Activated CD4-positive, alpha-beta T cell treated with anti-CD3 and anti-CD28 coated beads, Interleukin-2, amount 50 U/mL, for 24 hours (primary cell): ENCODE data around the gene DDX24.

Source experiments
- DNase-seq, 2 donors: peaks; one replicate each; pipeline ENCODE4 v3.0.0-alpha.2; 2020; ENCODE audit warnings: low read depth in 1 of 2, low spot score in 1 of 2

Gene DDX24, protein sequence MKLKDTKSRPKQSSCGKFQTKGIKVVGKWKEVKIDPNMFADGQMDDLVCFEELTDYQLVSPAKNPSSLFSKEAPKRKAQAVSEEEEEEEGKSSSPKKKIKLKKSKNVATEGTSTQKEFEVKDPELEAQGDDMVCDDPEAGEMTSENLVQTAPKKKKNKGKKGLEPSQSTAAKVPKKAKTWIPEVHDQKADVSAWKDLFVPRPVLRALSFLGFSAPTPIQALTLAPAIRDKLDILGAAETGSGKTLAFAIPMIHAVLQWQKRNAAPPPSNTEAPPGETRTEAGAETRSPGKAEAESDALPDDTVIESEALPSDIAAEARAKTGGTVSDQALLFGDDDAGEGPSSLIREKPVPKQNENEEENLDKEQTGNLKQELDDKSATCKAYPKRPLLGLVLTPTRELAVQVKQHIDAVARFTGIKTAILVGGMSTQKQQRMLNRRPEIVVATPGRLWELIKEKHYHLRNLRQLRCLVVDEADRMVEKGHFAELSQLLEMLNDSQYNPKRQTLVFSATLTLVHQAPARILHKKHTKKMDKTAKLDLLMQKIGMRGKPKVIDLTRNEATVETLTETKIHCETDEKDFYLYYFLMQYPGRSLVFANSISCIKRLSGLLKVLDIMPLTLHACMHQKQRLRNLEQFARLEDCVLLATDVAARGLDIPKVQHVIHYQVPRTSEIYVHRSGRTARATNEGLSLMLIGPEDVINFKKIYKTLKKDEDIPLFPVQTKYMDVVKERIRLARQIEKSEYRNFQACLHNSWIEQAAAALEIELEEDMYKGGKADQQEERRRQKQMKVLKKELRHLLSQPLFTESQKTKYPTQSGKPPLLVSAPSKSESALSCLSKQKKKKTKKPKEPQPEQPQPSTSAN

GRCh38 chr14:94080621-94081385 is at the start of gene DDX24, which contains the start of gene IFI27L1:
TSS of gene DDX24 (minus strand) at chr14:94081202. CDS start at chr14:94079742, 1,460 bp downstream.
TSS of gene IFI27L1 (plus strand) at chr14:94081310. CDS start at chr14:94096938, 15,628 bp downstream.
- DNase-seq: peak; percentile 90 to 93

GRCh38 chr14:94129758-94130414 is 48.9 kb upstream of the DDX24 start:
- DNase-seq: peak in 1 of 2 donors; percentile 21

GRCh38 chr14:94129111-94129757 is 48.2 kb upstream of the DDX24 start, which contains the start of gene IFI27L2:
TSS of gene IFI27L2 (minus strand) at chr14:94129604. CDS start at chr14:94129564, 40 bp downstream.
- peak; percentile 27 to 55 for DNase-seq

- no peak for DNase-seq
Observed at GRCh38 chr14:94128216-94128839, 47.3 kb upstream of the DDX24 start.

DNA sequence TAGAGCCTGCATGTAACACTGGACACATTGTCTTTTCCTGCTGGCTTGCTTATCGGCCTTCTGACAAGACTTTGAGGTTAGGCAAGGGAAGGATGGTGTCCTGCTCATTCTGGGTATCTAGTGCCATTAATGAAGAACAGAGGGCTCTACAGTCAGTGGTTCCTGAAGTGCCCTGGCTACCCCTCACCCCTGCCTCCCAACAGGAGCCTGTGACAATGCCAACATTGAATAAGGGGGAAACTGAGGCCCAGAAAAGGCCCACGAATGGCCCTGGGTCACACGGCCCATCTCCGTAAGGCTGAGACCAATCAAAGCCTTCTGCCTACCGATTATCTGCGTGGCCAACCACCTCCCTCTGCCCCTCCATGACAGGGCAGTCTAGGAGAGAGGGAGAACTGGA is 46.3 kb upstream of the DDX24 start:
- no peak for DNase-seq

DNA sequence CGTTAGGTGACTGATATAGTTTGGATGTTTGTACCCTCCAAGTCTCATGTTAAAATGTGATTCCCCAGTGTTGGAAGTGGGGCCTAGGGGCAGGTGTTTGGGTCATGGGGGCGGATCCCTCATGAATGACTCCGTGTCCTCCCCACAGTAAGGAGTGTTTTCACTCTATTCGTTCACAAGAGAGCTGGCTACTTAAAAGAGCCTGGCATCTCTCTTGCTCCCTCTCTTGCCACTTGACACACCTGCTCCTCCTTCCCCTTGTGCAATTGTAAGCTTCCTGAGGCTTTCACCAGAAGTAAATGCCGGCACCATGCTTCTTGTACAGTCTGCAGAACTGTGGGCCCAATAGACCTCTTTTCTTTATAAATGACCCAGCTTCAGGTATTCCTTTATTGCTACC is 45.8 kb upstream of the DDX24 start:
- no peak for DNase-seq

DNA sequence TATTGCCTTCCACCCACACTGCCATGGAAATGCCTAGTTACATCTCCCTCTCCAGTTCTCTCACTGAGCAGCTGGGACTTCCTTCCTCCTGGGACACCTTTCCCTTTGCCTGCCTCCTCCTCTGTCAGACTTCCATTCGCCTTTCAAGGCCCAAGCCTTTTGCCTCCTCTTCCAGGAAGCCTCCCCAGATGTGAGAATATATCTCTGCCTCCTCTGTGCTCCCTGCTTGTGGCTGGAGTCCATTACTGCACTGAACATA is 45.3 kb upstream of the DDX24 start:
- DNase-seq: no peak

DNA sequence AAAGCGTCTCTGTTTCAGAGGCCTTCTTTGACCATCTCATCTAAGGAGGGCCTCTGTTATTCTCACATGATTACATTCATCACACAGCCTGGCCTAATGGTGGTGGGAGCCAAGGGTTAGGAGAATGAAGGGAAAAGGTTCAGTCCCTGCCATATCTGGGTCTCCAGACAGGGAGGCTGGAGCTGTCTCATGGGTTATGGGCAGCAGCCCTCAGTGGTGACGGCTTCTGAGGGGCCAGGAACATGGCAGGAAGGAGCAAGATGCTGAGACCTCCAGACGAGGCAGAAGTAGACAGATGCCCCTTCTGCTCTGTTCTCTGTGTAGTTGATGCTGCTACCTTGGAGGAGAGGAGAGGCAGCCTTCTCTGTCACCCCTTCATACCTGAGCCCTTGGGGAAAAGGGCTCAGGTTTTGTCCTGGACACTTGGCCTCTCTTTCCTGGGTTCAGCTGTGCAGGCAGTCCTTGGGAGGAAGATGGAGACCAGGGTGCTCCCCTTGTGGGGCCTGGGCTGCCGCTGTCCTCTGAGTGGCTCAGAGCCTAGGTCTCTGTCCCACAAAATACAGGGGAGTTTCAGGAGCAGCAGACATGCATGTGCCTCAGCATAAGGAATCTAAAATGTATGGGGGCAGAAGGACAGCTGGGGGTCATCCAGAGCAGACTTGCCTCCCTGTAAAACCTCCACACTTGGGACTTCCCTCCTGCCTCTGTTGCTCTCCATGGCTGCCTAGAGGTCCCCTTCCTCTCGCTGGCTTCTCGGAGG is 44.8 kb upstream of the DDX24 start:
- DNase-seq: no peak

GRCh38 chr14:94124582-94125377 is 43.8 kb upstream of the DDX24 start:
- no peak for DNase-seq

- no peak for DNase-seq
Observed at GRCh38 chr14:94123868-94124267, 42.9 kb upstream of the DDX24 start.

DNA sequence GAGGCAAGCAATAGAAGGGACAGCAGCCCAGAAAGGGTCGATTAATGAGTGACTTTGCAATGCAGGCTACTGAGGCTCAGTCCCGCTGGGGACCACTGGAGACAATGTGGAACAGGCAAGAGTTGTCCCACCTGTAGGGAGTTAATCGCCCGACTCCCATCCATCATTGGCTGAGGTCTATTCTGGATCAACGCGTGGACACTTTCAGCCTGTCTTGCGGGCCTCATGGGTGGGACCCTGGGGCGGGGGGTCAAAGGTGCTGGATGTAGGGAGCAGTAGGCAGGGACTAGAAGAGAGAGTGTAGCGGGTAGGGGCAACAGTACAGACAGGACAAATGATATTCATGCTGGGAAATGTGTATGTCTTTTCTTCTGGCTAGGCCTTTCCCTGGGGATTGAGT is 42.3 kb upstream of the DDX24 start:
- DNase-seq: no peak

GRCh38 chr14:94122438-94122837 is 41.4 kb upstream of the DDX24 start:
- no peak for DNase-seq

DNA sequence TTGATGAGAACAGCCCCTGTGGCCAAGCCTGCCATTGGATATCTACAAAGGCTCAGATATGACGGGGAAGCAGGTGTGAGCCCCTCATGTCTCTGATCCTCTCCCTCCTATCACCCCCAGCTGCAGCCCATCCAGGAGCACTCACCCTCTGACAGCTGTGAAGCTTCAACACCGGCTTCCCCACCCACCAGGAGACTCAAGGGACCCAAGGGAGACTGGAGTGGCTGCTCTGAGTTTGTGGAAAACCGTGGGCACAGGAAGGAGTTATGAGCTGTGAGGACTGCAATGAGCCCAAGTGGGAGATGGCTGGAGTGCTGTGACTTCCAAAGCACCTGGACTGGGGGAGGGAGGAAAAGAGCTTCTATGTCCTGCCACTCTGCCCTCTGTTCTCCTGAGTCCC is 40.5 kb upstream of the DDX24 start:
- no peak for DNase-seq

GRCh38 chr14:94120667-94121340 is 39.8 kb upstream of the DDX24 start:
- DNase-seq: no peak

- no peak for DNase-seq
Observed at GRCh38 chr14:94119071-94119470, 38.1 kb upstream of the DDX24 start.

- DNase-seq: no peak
Observed at GRCh38 chr14:94117856-94118255, 36.9 kb upstream of the DDX24 start.

GRCh38 chr14:94116701-94117100 is 35.7 kb upstream of the DDX24 start:
- DNase-seq: no peak

DNA sequence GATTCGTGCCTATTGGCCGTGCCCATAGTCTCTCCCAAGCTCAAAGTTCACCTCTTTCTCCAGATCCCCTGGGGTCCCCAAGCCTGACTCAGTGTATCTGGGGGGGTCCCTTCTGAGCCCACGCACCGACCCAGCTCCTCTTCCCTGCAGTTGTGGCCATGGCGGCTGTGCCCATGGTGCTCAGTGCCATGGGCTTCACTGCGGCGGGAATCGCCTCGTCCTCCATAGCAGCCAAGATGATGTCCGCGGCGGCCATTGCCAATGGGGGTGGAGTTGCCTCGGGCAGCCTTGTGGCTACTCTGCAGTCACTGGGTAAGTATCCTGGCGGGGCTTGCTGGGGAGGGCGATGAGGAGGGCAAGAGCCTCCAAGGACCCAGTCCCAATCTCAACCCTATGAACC is 34.6 kb upstream of the DDX24 start:
- no peak for DNase-seq
